ENCODE results near the gene GNPTAB. TPM values are rescaled to one million over a fixed set of nuclear protein-coding genes. Genes with fewer than 3 reads are reported as not detected.

GNPTAB gene
- total RNA-seq, 3 donors from 2014 or later (not counting 1 experiment from before 2014, with no cell fraction given), result 260 to 285 (median 262) TPM

GRCh38 chr12:101845137-101845711 lies 14.5 kb upstream of the GNPTAB start:
- Mint-ChIP-seq H3K4me3 (no peak overlapping the region), H3K9me3 (no peaks in the 10 kb centered on the region), H3K36me3 (no peaks in the 10 kb centered on the region), H3K27ac (no peak overlapping the region), H3K27me3 (ENCODE audit: low read depth in 2 of 2) (no peaks in the 10 kb centered on the region), H3K4me1 (no peaks in the 10 kb centered on the region)
- no peaks in the 10 kb centered on the region for H3K4me1 ChIP-seq (ENCODE audit: control insufficient read depth, insufficient read depth, low read length)
- H3K27ac ChIP-seq (ENCODE audit: low read length), result no peak overlapping the region
- no peak overlapping the region for H3K4me3 ChIP-seq (ENCODE audit: low read length)
- DNase-seq (no peak), ATAC-seq (no peak)
- no peaks in the 10 kb centered on the region for H3K9me3 ChIP-seq (ENCODE audit: control insufficient read depth, insufficient read depth, low read length)
- intact Hi-C loops (cut with micrococcal nuclease), result no loop called here
- no peaks in the 10 kb centered on the region for H3K27me3 ChIP-seq (ENCODE audit: control insufficient read depth, insufficient read depth, low read length)
- no peaks in the 10 kb centered on the region for H3K36me3 ChIP-seq (ENCODE audit: control insufficient read depth, insufficient read depth, low read length)
- no peak for TF ChIP-seq CTCF (IDR thresholded peaks at IDR 0.05)
- WGBS (ENCODE audit: insufficient coverage), result 93% methylated on average over 5 of the region's 5 CpGs

DNA sequence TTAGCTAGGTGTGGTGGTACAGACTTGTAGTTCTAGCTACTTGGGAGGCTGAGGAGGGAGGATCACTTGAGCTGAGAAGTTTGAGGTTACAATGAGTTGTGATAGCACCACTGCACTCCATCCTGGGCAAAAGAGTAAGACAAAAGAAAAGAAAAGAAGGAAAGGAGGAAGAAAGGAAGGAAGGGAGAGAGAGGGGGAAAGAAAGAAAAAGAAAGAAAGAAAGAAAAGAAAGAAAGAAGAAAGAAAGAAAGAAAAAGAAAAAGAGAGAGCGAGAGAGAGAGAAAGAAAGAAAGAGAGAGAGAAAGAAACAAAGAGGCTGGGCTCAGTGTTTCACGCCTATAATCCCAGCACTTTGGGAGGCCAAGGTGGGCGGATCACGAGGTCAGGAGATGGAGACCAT lies 10.3 kb upstream of the GNPTAB start:
- Histone ChIP-seq H3K27ac (ENCODE audit: low read length) (no peak overlapping the region), H3K4me1 (ENCODE audit: control insufficient read depth, insufficient read depth, low read length) (peaks cover 14% of the 10 kb centered on the region), H3K4me3 (ENCODE audit: low read length) (no peak overlapping the region), H3K27me3 (ENCODE audit: control insufficient read depth, insufficient read depth, low read length) (no peaks in the 10 kb centered on the region), H3K36me3 (ENCODE audit: control insufficient read depth, insufficient read depth, low read length) (no peaks in the 10 kb centered on the region), H3K9me3 (ENCODE audit: control insufficient read depth, insufficient read depth, low read length) (no peaks in the 10 kb centered on the region)
- Mint-ChIP-seq H3K36me3 (no peaks in the 10 kb centered on the region), H3K4me3 (no peak overlapping the region), H3K27ac (no peak overlapping the region), H3K27me3 (ENCODE audit: low read depth in 2 of 2) (no peaks in the 10 kb centered on the region), H3K4me1 (peaks cover 9% of the 10 kb centered on the region in 2 donors), H3K9me3 (no peaks in the 10 kb centered on the region)
- intact Hi-C loops (cut with micrococcal nuclease), result no loop called here
- 94% methylated on average over 4 of the region's 4 CpGs for WGBS (ENCODE audit: insufficient coverage)
- ATAC-seq, result no peak
- DNase-seq, result no peak
- TF ChIP-seq CTCF (IDR thresholded peaks at IDR 0.05), result no peak

- ATAC-seq (peak; percentile 83 to 93 (median 89)), DNase-seq (peak; percentile 56 to 89)
- peaks cover 9% of the 10 kb centered on the region in 2 donors for H3K4me1 Mint-ChIP-seq
- no peaks in the 10 kb centered on the region for H3K9me3 ChIP-seq (ENCODE audit: control insufficient read depth, insufficient read depth, low read length)
- peaks cover 14% of the 10 kb centered on the region for H3K4me1 ChIP-seq (ENCODE audit: control insufficient read depth, insufficient read depth, low read length)
- H3K36me3 Mint-ChIP-seq, result no peaks in the 10 kb centered on the region
- H3K4me3 ChIP-seq (ENCODE audit: low read length), result no peak overlapping the region
- no peaks in the 10 kb centered on the region for H3K27me3 Mint-ChIP-seq (ENCODE audit: low read depth in 2 of 2)
- whole genome bisulfite sequencing (ENCODE audit: insufficient coverage), result 95% methylated on average over 2 of the region's 6 CpGs
- no peak overlapping the region for H3K4me3 Mint-ChIP-seq
- H3K36me3 ChIP-seq (ENCODE audit: control insufficient read depth, insufficient read depth, low read length), result no peaks in the 10 kb centered on the region
- no peaks in the 10 kb centered on the region for H3K9me3 Mint-ChIP-seq
- TF ChIP-seq CTCF (IDR thresholded peaks at IDR 0.05), result peak; percentile 97
- peak overlapping the region; percentile 5 to 78 for H3K27ac Mint-ChIP-seq
- H3K27me3 ChIP-seq (ENCODE audit: control insufficient read depth, insufficient read depth, low read length), result no peaks in the 10 kb centered on the region
- intact Hi-C loops (cut with micrococcal nuclease), result loop anchor here (1.0 kb wide), 1 partner anchor 66 kb away; no protein-coding TSS in a partner anchor
- no peak overlapping the region for H3K27ac ChIP-seq (ENCODE audit: low read length)
Measured at GRCh38 chr12:101839324-101840283, 8.8 kb upstream of the GNPTAB start.
